Measurements from ENCODE around the gene MOSPD3. TPM values are rescaled to one million over a fixed set of nuclear protein-coding genes. Genes with fewer than 3 reads are reported as not detected.
A peak's percentile ranks its signal among the peaks of the same experiment; 100 is the strongest.

Gene MOSPD3
- total RNA-seq, 2 experiments from 2014 or later = 12.3 to 13.0 TPM

- no peak overlapping the region for H3K27ac Mint-ChIP-seq
- CTCF ChIA-PET = no interaction called here
- no peaks in the 10 kb centered on the region for H3K9me3 Mint-ChIP-seq
These were observed 34.8 kb upstream of the MOSPD3 start for GRCh38 chr7:100577507-100577906.

GRCh38 chr7:100578246-100579183 lies 33.8 kb upstream of the MOSPD3 start:
- H3K27me3 Mint-ChIP-seq (ENCODE audit: low read depth) = no peaks in the 10 kb centered on the region
- peaks cover 12% of the 10 kb centered on the region for H3K4me1 Mint-ChIP-seq (ENCODE audit: low read depth)
- no peak overlapping the region for H3K27ac Mint-ChIP-seq
- no peak for DNase-seq
- H3K4me3 Mint-ChIP-seq = no peak overlapping the region
- peaks cover 19% of the 10 kb centered on the region for H3K36me3 Mint-ChIP-seq (ENCODE audit: low read depth)
- intact Hi-C loops (cut with micrococcal nuclease) = no loop called here
- H3K9me3 Mint-ChIP-seq = no peaks in the 10 kb centered on the region
- CTCF ChIA-PET = interaction anchor here (0.7 to 1.4 kb wide), 3 partner anchors 14 to 83 kb away, joined by 3 to 4 read pairs (median 4); no protein-coding TSS in a partner anchor

More at GRCh38 chr7:100577507-100577906, 34.8 kb upstream of the MOSPD3 start:
- peaks cover 18% of the 10 kb centered on the region for H3K36me3 Mint-ChIP-seq (ENCODE audit: low read depth)
- DNase-seq = no peak
- no peaks in the 10 kb centered on the region for H3K27me3 Mint-ChIP-seq (ENCODE audit: low read depth)
- intact Hi-C loops (cut with micrococcal nuclease) = no loop called here
- H3K4me3 Mint-ChIP-seq = no peak overlapping the region
- H3K4me1 Mint-ChIP-seq (ENCODE audit: low read depth) = peaks cover 5% of the 10 kb centered on the region

- intact Hi-C loops (cut with micrococcal nuclease) = no loop called here
- Mint-ChIP-seq H3K27ac (no peak overlapping the region), H3K9me3 (no peaks in the 10 kb centered on the region), H3K4me1 (ENCODE audit: low read depth) (peaks cover 29% of the 10 kb centered on the region), H3K4me3 (no peak overlapping the region), H3K36me3 (ENCODE audit: low read depth) (peaks cover 14% of the 10 kb centered on the region), H3K27me3 (ENCODE audit: low read depth) (no peaks in the 10 kb centered on the region)
- no peak for DNase-seq
- CTCF ChIA-PET = interaction anchor here (1.1 to 1.2 kb wide), 2 partner anchors 14 to 18 kb away, joined by 3 to 4 read pairs; no protein-coding TSS in a partner anchor
These were observed 31.7 kb upstream of the MOSPD3 start for GRCh38 chr7:100580466-100581283.

- CTCF ChIA-PET = interaction anchor here (0.6 to 1.1 kb wide), 2 partner anchors 19 to 108 kb away, joined by 3 to 4 read pairs; no protein-coding TSS in a partner anchor
These were observed 30.2 kb upstream of the MOSPD3 start for GRCh38 chr7:100582041-100582579.

GRCh38 chr7:100582650-100583049 lies 29.7 kb upstream of the MOSPD3 start:
- intact Hi-C loops (cut with micrococcal nuclease) = loop anchor here (1.0 kb wide), 2 partner anchors 11 to 292 kb away; no protein-coding TSS in a partner anchor

More at GRCh38 chr7:100582041-100582579, 30.2 kb upstream of the MOSPD3 start:
- Mint-ChIP-seq H3K27ac (peak overlapping the region; percentile 97), H3K4me1 (ENCODE audit: low read depth) (peaks cover 29% of the 10 kb centered on the region), H3K36me3 (ENCODE audit: low read depth) (peaks cover 8% of the 10 kb centered on the region), H3K9me3 (no peaks in the 10 kb centered on the region), H3K4me3 (no peak overlapping the region), H3K27me3 (ENCODE audit: low read depth) (no peaks in the 10 kb centered on the region)
- intact Hi-C loops (cut with micrococcal nuclease) = no loop called here
- no peak for DNase-seq

GRCh38 chr7:100583132-100584053 lies 28.9 kb upstream of the MOSPD3 start:
- DNase-seq = peak; percentile 85
- CTCF ChIA-PET = interaction anchor here (0.6 to 4.6 kb wide), 8 partner anchors 14 to 155 kb away, joined by 3 to 30 read pairs (median 4); partner anchors contain the start of genes GIGYF1, MOSPD3 and ZCWPW1
- Mint-ChIP-seq H3K4me3 (peak overlapping the region; percentile 89), H3K36me3 (ENCODE audit: low read depth) (peaks cover 8% of the 10 kb centered on the region), H3K27ac (peak overlapping the region; percentile 97), H3K27me3 (ENCODE audit: low read depth) (no peaks in the 10 kb centered on the region), H3K4me1 (ENCODE audit: low read depth) (peaks cover 29% of the 10 kb centered on the region), H3K9me3 (no peaks in the 10 kb centered on the region)
- intact Hi-C loops (cut with micrococcal nuclease) = loop anchor here (1.0 kb wide), 2 partner anchors 12 to 291 kb away; no protein-coding TSS in a partner anchor

More at GRCh38 chr7:100582650-100583049, 29.7 kb upstream of the MOSPD3 start:
- Mint-ChIP-seq H3K27me3 (ENCODE audit: low read depth) (no peaks in the 10 kb centered on the region), H3K36me3 (ENCODE audit: low read depth) (peaks cover 8% of the 10 kb centered on the region), H3K4me3 (peak overlapping the region; percentile 16), H3K27ac (peak overlapping the region; percentile 97), H3K9me3 (no peaks in the 10 kb centered on the region), H3K4me1 (ENCODE audit: low read depth) (peaks cover 29% of the 10 kb centered on the region)
- CTCF ChIA-PET = interaction anchor here (1.4 to 1.5 kb wide), 2 partner anchors 19 to 113 kb away, joined by 3 to 4 read pairs; no protein-coding TSS in a partner anchor
- DNase-seq = no peak

GRCh38 chr7:100584054-100584682 lies 28.2 kb upstream of the MOSPD3 start:
- DNase-seq = peak; percentile 23
- CTCF ChIA-PET = interaction anchor here (0.6 to 4.6 kb wide), 11 partner anchors 14 to 155 kb away, joined by 3 to 30 read pairs (median 4); partner anchors contain the start of genes GIGYF1, MOSPD3 and ZCWPW1
- Mint-ChIP-seq H3K4me3 (peak overlapping the region; percentile 89), H3K9me3 (no peaks in the 10 kb centered on the region), H3K4me1 (ENCODE audit: low read depth) (peaks cover 29% of the 10 kb centered on the region), H3K36me3 (ENCODE audit: low read depth) (peaks cover 3% of the 10 kb centered on the region), H3K27me3 (ENCODE audit: low read depth) (no peaks in the 10 kb centered on the region), H3K27ac (peak overlapping the region; percentile 97)
- intact Hi-C loops (cut with micrococcal nuclease) = no loop called here

- peak overlapping the region; percentile 97 for H3K27ac Mint-ChIP-seq
- intact Hi-C loops (cut with micrococcal nuclease) = no loop called here
- no peaks in the 10 kb centered on the region for H3K9me3 Mint-ChIP-seq
- peak; percentile 37 for DNase-seq
- peaks cover 1% of the 10 kb centered on the region for H3K36me3 Mint-ChIP-seq (ENCODE audit: low read depth)
- peaks cover 29% of the 10 kb centered on the region for H3K4me1 Mint-ChIP-seq (ENCODE audit: low read depth)
- CTCF ChIA-PET = interaction anchor here (0.8 to 4.6 kb wide), 11 partner anchors 13 to 141 kb away, joined by 3 to 30 read pairs (median 5); partner anchors contain the start of genes GIGYF1, MOSPD3 and POP7
- H3K4me3 Mint-ChIP-seq = peak overlapping the region; percentile 89
- no peaks in the 10 kb centered on the region for H3K27me3 Mint-ChIP-seq (ENCODE audit: low read depth)
These were observed 27.4 kb upstream of the MOSPD3 start for GRCh38 chr7:100584683-100585510.

- Mint-ChIP-seq H3K36me3 (ENCODE audit: low read depth) (peaks cover 1% of the 10 kb centered on the region), H3K27ac (peak within 1 kb of the TSS; percentile 97)
These were observed 26.7 kb upstream of the MOSPD3 start, which contains the start of gene LRCH4 for GRCh38 chr7:100585511-100586265. Gene LRCH4 (minus strand): TSS chr7:100586129. CDS start chr7:100586100, 29 bp downstream.

More at GRCh38 chr7:100585511-100586265, 26.7 kb upstream of the MOSPD3 start, which contains the start of gene LRCH4:
- peaks cover 29% of the 10 kb centered on the region for H3K4me1 Mint-ChIP-seq (ENCODE audit: low read depth)
- CTCF ChIA-PET = interaction anchor here (0.6 to 4.6 kb wide), 15 partner anchors 20 to 140 kb away, joined by 3 to 30 read pairs (median 5); partner anchors contain the start of genes GIGYF1 and POP7
- H3K27me3 Mint-ChIP-seq (ENCODE audit: low read depth) = peaks cover 7% of the 10 kb centered on the region
- DNase-seq = peak; percentile 68
- intact Hi-C loops (cut with micrococcal nuclease) = loop anchor here (1.0 kb wide), 10 partner anchors 19 to 156 kb away; partner anchors contain the start of genes AGFG2, MEPCE, MOSPD3 and TSC22D4
- no peaks in the 10 kb centered on the region for H3K9me3 Mint-ChIP-seq
- H3K4me3 Mint-ChIP-seq = peak within 1 kb of the TSS; percentile 89

Data from activated naive CD4-positive, alpha-beta T cell treated with anti-CD3 and anti-CD28 coated beads for 36 hours (primary cell).